HL-60 (cell line): ENCODE data around the gene RIC8B.

Experiments
- REST ChIP-seq: IDR thresholded peaks from 2 replicates; pipeline ENCODE4 v1.6.1; 2012; ENCODE audit warnings: low read depth; ENCODE audit not compliant: insufficient replicate concordance
- TF ChIP-seq, protein P1 (sequence below): IDR thresholded peaks from one replicate; pipeline ENCODE4 v1.5.1; 2011; ENCODE audit warnings: low read length, control low read depth, inconsistent platforms; ENCODE audit not compliant: insufficient read depth

- TF ChIP-seq, protein P1, sequence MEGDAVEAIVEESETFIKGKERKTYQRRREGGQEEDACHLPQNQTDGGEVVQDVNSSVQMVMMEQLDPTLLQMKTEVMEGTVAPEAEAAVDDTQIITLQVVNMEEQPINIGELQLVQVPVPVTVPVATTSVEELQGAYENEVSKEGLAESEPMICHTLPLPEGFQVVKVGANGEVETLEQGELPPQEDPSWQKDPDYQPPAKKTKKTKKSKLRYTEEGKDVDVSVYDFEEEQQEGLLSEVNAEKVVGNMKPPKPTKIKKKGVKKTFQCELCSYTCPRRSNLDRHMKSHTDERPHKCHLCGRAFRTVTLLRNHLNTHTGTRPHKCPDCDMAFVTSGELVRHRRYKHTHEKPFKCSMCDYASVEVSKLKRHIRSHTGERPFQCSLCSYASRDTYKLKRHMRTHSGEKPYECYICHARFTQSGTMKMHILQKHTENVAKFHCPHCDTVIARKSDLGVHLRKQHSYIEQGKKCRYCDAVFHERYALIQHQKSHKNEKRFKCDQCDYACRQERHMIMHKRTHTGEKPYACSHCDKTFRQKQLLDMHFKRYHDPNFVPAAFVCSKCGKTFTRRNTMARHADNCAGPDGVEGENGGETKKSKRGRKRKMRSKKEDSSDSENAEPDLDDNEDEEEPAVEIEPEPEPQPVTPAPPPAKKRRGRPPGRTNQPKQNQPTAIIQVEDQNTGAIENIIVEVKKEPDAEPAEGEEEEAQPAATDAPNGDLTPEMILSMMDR, result no peak
- no peak for TF ChIP-seq REST
Measured at GRCh38 chr12:106816231-106816630, 41.7 kb downstream of the RIC8B start.
